HG03135 (cell line): ENCODE measurements around the gene DMD.

ENCODE experiments used
- ATAC-seq: cut with Tn5 transposase; IDR thresholded peaks from one replicate; pipeline ENCODE4 v1.9.1; 2021; ENCODE audit warnings: mild to moderate bottlenecking, moderate library complexity; ENCODE audit not compliant: unreplicated experiment

The DMD gene

DNA sequence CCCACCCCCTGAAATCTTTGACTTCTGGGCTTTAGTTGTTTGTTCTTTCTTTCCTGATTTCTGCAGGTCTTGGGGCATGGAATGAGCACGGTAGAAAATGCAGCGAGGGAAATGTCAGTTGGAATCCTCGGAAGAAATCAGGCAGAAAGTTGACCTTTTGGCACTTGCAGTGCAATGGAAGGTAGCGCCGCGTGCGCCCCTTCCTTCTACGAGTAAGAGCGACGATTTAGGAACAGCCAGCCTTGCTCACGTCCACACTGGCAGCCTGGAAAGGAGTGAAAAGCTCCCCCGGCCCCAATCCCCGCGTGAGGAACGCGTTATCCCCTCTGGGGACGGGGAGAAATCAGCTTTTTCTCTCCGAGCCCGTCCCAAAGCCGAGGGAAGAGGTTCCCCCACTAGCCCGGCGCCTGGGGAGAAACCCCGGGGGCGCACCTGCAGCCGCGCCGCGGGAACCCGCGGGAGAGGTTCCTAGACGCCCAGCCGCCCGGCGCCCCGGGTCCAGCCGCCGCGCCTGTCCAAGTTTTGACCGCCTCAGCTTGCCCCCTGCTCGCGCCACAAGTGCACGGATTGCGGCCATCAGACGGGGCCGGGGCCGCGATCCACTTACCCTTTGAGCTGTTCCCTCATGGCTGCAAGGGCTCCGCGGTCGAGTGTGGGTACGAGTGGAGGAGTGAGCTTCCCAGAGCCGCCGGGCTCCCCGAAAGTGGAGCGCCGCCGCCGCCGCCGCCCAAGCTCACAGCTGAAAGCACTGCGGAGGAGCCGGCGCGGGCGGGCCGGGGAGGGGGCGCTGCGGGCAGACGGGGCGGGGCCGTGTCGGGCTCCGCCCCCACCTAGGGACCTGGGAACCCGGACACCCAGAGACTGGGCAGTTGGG, 1944.9 kb downstream of the DMD start:
- peak; percentile 79 for ATAC-seq

DNA sequence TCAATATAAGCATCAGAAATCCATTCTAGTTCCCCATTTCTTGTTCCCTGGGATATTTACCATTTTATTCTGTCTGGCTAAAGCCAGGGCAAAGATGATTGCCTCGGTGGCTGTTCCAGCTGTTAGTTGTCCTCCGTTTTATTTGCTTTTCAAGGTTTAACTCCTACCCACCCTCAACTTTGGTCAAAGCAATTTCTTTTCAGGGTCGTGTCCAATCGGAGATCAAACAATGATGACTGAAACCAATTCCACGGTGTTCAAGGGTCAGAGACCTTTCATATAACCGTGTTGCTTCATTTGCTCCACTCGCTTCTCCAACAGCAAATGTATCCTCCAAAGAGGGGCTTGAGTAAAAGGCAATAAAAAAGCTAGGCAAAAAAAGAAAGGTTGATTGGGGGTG, 1946.0 kb downstream of the DMD start:
- ATAC-seq, result no peak

GRCh38 chrX:31260351-31260750, 1951.0 kb downstream of the DMD start:
- ATAC-seq, result no peak

- ATAC-seq, result no peak
Observed at GRCh38 chrX:31258166-31258565, 1953.2 kb downstream of the DMD start.

- ATAC-seq, result no peak
Observed at GRCh38 chrX:31255310-31256033, 1955.9 kb downstream of the DMD start.

DNA sequence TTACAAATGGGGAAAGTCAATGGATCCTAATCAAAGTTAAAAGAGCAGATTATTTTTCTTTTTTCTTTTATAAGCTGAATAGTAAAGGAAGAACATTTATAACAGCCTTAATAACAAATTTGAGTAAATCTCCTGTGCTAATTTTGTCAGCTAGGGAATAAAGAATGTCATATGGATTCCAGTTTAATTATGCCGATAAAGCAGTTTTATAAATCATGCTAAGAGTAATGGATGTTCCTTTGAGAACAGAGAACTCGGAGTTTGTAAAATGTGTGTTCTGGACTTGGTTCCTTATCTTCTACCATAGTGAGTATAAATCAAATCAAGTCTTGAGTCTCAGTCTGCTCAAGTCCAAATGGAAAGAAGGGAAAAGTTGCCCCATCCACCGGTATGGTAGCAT, 1959.2 kb downstream of the DMD start:
- ATAC-seq, result no peak

DNA sequence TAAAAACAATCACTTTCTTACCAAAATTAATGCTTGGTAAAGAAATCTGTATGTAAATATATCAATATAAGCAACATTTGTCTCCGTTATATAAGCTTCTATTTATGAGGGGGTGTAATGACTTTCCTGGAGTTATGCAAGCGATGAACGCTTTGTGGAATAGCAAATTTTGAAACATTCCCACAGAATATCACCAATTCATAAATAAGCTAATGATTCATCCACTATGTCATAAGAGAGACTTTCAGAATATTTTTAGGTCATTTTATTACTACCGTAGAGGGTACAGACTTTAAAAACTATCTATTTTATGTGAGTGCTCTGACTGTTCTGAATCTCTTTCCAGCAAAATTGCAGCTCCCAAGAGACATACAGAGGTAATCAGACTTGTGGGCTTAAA, 1960.0 kb downstream of the DMD start:
- ATAC-seq, result no peak

GRCh38 chrX:31245714-31246113, 1965.6 kb downstream of the DMD start:
- ATAC-seq, result peak; percentile 78

GRCh38 chrX:31243804-31244203, 1967.5 kb downstream of the DMD start:
- no peak for ATAC-seq

- no peak for ATAC-seq
Observed at GRCh38 chrX:31240982-31241381, 1970.4 kb downstream of the DMD start.

DNA sequence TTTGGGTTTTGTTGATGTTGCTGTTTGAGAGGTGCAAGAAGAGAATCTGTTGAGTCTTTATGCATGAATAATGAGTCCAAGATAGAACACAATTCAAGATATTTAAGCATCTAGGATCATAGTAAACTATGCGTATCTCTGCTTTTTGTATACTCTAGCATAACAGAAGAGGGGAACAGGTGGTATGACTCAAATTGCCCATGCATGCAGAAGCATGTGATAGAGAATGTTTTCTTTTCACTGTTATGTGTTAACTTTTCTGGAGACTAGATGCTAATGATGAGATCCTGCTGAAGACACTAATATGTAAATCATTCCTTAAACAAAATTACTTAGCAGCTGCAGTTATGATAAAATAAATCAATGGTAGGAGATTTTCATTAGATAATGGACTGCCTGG, 1974.2 kb downstream of the DMD start:
- peak; percentile 60 for ATAC-seq

DNA sequence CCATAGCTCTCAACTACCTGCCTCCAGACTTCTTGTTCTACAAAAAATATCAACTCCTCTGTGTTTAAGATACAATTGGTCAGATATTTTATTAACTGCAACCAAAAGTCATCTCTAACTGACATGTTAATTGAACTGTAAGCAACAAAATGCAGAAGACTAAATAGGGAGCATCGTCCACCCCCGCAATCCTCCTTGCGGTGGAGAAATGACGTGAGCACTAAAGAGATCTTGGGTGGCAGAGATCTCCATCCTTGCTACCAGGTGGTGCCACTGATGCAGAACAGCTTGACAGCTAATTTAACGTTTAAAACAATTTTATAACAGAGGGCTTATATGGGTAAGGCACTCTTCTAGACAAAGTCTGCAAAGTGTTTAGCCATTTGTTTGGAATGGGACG, 1975.1 kb downstream of the DMD start:
- ATAC-seq, result peak; percentile 55

GRCh38 chrX:31233941-31234496, 1977.3 kb downstream of the DMD start:
- ATAC-seq, result no peak

DNA sequence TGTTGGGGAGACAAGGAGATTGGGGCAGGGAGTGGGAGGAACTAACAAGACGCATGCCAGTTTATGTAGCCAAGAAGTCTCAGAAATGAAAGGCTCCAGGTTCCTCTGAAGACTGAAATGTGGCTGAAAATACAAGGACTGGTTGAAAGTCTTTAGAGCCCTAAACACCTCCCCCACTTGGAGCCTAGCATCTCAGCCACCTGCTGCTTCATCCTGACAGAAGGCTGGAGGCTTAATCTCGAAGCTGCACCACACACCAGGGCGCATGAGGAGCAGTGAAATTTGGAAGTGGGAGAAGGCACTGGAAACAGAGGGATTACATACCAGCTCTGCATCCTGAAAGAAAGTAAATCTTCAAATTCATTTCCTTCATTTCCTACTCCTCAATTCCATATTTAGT, 1978.8 kb downstream of the DMD start:
- ATAC-seq, result no peak

- ATAC-seq, result peak; percentile 96
Observed at GRCh38 chrX:31228909-31229308, 1982.4 kb downstream of the DMD start.

- ATAC-seq, result no peak
Observed at GRCh38 chrX:31228415-31228832, 1982.9 kb downstream of the DMD start.

DNA sequence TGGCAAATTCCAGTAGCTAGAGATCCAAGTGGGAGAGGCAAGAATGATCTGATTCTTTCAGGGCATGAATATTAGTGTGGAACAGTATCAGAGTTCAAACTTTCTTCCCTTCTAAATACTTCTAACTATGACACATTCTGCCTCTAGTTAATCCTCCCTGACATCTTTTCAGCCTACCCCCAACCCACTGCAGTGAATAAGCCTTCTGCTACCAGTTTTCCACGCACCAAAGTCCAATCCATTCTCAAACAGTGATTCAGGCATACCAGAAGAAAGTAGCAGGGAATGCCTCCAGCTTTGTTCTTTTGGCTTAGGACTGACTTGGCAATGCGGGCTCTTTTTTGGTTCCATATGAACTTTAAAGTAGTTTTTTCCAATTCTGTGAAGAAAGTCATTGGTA, 1984.1 kb downstream of the DMD start:
- no peak for ATAC-seq

- no peak for ATAC-seq
Observed at GRCh38 chrX:31225819-31226218, 1985.5 kb downstream of the DMD start.

DNA sequence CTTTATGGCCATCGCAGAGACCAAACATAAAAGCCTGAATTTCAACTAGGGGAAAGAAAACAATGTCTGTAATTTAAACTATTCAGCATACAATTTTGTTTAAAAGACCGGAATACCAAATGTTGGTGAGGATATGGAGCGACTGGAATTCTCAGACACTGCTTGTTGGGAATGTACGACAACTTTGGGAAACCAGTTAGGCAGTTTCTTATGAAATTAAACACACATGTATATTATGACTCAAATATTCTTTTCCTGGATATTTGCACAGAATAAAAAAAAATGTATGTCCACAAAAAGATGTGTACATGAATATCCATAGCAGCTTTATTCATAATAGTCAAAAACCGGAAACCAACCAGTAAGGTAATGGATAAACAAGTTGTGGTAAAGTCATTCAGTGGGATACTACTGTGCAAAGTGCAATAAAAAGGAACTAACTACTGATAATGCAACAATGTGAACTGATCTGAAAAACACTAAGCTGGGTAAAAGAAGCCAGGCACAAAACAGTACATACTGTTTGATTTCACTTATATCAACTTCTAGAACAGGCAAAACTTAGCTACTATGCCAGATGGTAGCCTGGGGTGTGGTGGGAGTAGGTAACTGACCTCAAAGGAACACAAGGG, 1986.9 kb downstream of the DMD start:
- no peak for ATAC-seq

- peak; percentile 84 for ATAC-seq
Observed at GRCh38 chrX:31223817-31224216, 1987.5 kb downstream of the DMD start.

- ATAC-seq, result no peak
Observed at GRCh38 chrX:31222946-31223345, 1988.4 kb downstream of the DMD start.
